T-helper 2 cell (primary cell): ENCODE data around the gene TMEM223.
"Not testable (repeated sequence)": the region's sequence is repeated elsewhere in the genome, so short reads cannot be mapped to it uniquely, and the experiment has no call there.

ENCODE experiments used
- DNase-seq, 5 experiments: peaks; one replicate each; pipeline versions ENCODE4 v3.0.0 to v3.0.0-alpha.2; 2012 to 2022

Gene TMEM223

GRCh38 chr11:62752994-62753735 is 38.6 kb downstream of the TMEM223 start:
- no peak for DNase-seq

- DNase-seq, result no peak
Observed at GRCh38 chr11:62752177-62752785, 39.5 kb downstream of the TMEM223 start.

GRCh38 chr11:62749931-62750330 is 41.9 kb downstream of the TMEM223 start:
- DNase-seq, result not testable (repeated sequence)

- no peak for DNase-seq
Observed at GRCh38 chr11:62747475-62748160, 44.2 kb downstream of the TMEM223 start.
